GDM1 (cell line): ENCODE measurements around the gene CABP1.

Experiments
- DNase-seq: peaks from one replicate; lab custom pipeline; 2025; lab: John Stamatoyannopoulos, UW

The CABP1 gene

GRCh38 chr12:120631097-120631496 lies 9.3 kb upstream of the CABP1 start:
- no peak for DNase-seq

GRCh38 chr12:120640861-120641833 lies 721 bp downstream of the CABP1 start:
- no peak for DNase-seq

GRCh38 chr12:120642121-120642520 lies 1.7 kb downstream of the CABP1 start:
- no peak for DNase-seq

GRCh38 chr12:120642826-120643225 lies 2.4 kb downstream of the CABP1 start:
- DNase-seq, result no peak

- DNase-seq, result no peak
These were observed 3.1 kb downstream of the CABP1 start for GRCh38 chr12:120643574-120643973.

- no peak for DNase-seq
These were observed 5.6 kb downstream of the CABP1 start for GRCh38 chr12:120646044-120646443.

- DNase-seq, result no peak
These were observed 6.9 kb downstream of the CABP1 start for GRCh38 chr12:120647375-120647755.

GRCh38 chr12:120649442-120650232 lies 9.2 kb downstream of the CABP1 start:
- no peak for DNase-seq

GRCh38 chr12:120650233-120650690 lies 9.8 kb downstream of the CABP1 start:
- DNase-seq, result no peak

GRCh38 chr12:120651821-120652220 lies 11.4 kb downstream of the CABP1 start:
- no peak for DNase-seq

- no peak for DNase-seq
These were observed 12.4 kb downstream of the CABP1 start for GRCh38 chr12:120652656-120653435.

GRCh38 chr12:120653611-120654010 lies 13.2 kb downstream of the CABP1 start:
- DNase-seq, result no peak

GRCh38 chr12:120654656-120655055 lies 14.2 kb downstream of the CABP1 start:
- DNase-seq, result no peak

GRCh38 chr12:120656008-120656407 lies 15.6 kb downstream of the CABP1 start:
- no peak for DNase-seq

- no peak for DNase-seq
These were observed 18.1 kb downstream of the CABP1 start for GRCh38 chr12:120658286-120659150.

- DNase-seq, result no peak
These were observed 18.7 kb downstream of the CABP1 start for GRCh38 chr12:120659151-120659525.

GRCh38 chr12:120661432-120661831 lies 21.0 kb downstream of the CABP1 start:
- no peak for DNase-seq

GRCh38 chr12:120662879-120663278 lies 22.5 kb downstream of the CABP1 start:
- DNase-seq, result peak; percentile 34

- DNase-seq, result no peak
These were observed 23.3 kb downstream of the CABP1 start for GRCh38 chr12:120663741-120664140.

GRCh38 chr12:120666571-120667390 lies 26.4 kb downstream of the CABP1 start:
- no peak for DNase-seq
